GM12878 (cell line): Measurements from ENCODE around the gene RPL12.

Experiments
- SIN3A ChIP-seq: IDR thresholded peaks from 2 replicates; pipeline ENCODE4 v1.6.1; 2012; ENCODE audit warnings: low read depth, low read length, improper control_type of control experiment
- SP1 ChIP-seq: IDR thresholded peaks from one replicate; pipeline ENCODE4 v1.6.1; 2011; ENCODE audit warnings: low read depth, low read length
- ZNF24 ChIP-seq: fragments of 450-650 bp; IDR thresholded peaks from 2 replicates; pipeline ENCODE4 v1.6.1; 2017; ENCODE audit warnings: antibody characterized with exemption, mild to moderate bottlenecking
- ZNF274 ChIP-seq: IDR thresholded peaks from one replicate; pipeline ENCODE4 v1.8.0; 2011; ENCODE audit not compliant: insufficient read length, insufficient read depth

DNA sequence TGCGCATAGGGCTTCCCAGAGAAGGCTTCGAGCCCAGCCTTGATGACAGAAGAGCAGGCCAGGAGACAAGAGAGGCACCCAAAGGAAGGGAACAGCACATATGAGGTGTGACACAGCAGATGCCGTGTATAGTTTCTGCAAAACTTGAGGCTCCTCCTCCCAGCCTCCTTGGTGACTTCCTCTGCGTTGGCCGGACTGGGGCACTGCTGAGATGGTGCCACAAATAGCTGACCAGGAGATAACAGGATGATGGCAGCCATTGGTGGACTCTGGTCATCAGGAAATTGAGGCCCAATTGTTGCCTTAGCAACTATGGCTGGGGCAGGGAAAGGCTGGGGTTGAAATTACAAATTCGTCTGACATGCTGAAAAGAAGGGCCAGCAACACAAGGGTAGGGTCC is 31.9 kb downstream of the RPL12 start:
- no peak for TF ChIP-seq SP1
- no peak for TF ChIP-seq ZNF274
- TF ChIP-seq ZNF24, result no peak
- TF ChIP-seq SIN3A, result no peak
